GM10248 (cell line): Measurements from ENCODE around the gene MAP2K3.

Source experiments
- CTCF ChIA-PET: fragments of 300-600 bp; sonication (Branson Sonifier 250); formaldehyde crosslinking; extraction: SDS; loops from one replicate; lab custom pipeline; 2021; ENCODE audit warnings: antibody characterized with exemption; lab: Yijun Ruan, JAX
- POLR2A ChIA-PET: fragments of 350-650 bp; sonication (Branson Sonifier 250); formaldehyde crosslinking; extraction: SDS; loops from one replicate; lab custom pipeline; 2020; ENCODE audit warnings: antibody characterized with exemption; lab: Yijun Ruan, JAX
- DNase-seq: peaks from one replicate; pipeline ENCODE4 v3.0.0; 2012; ENCODE audit errors: extremely low spot score
- CTCF ChIP-seq: IDR thresholded peaks from 2 replicates; pipeline ENCODE4 v1.5.1; 2012; ENCODE audit warnings: mild to moderate bottlenecking, low read depth; ENCODE audit errors: extremely low read depth, missing control alignments, control extremely low read depth

MAP2K3 gene

GRCh38 chr17:21276264-21276588 lies 8.3 kb upstream of the MAP2K3 start:
- no peak for TF ChIP-seq CTCF
- CTCF ChIA-PET, result interaction anchor here (1.0 to 4.8 kb wide), 10 partner anchors 10 to 236 kb away, joined by 3 to 36 read pairs (median 3); partner anchors contain the start of gene USP22
- POLR2A ChIA-PET, result interaction anchor here (0.8 kb wide), 1 partner anchor 10 kb away, joined by 3 read pairs; no protein-coding TSS in a partner anchor
- no peak for DNase-seq

- ChIA-PET CTCF (interaction anchor here (1.0 to 4.8 kb wide), 6 partner anchors 9 to 235 kb away, joined by 3 to 36 read pairs (median 4); no protein-coding TSS in a partner anchor), POLR2A (no interaction called here)
- TF ChIP-seq CTCF, result no peak
- no peak for DNase-seq
Observed at GRCh38 chr17:21277332-21277731, 7.2 kb upstream of the MAP2K3 start.

GRCh38 chr17:21278450-21279197 lies 5.9 kb upstream of the MAP2K3 start:
- ChIA-PET CTCF (interaction anchor here (0.8 to 4.8 kb wide), 12 partner anchors 8 to 245 kb away, joined by 3 to 36 read pairs (median 7); no protein-coding TSS in a partner anchor), POLR2A (interaction anchor here (0.6 kb wide), 2 partner anchors 205 to 239 kb away, joined by 3 to 5 read pairs; no protein-coding TSS in a partner anchor)
- no peak for TF ChIP-seq CTCF

GRCh38 chr17:21279198-21279535 lies 5.3 kb upstream of the MAP2K3 start:
- ChIA-PET CTCF (interaction anchor here (0.6 to 4.8 kb wide), 17 partner anchors 8 to 246 kb away, joined by 3 to 36 read pairs (median 6); no protein-coding TSS in a partner anchor), POLR2A (no interaction called here)
- DNase-seq, result no peak
- TF ChIP-seq CTCF, result no peak

More at GRCh38 chr17:21278450-21279197, 5.9 kb upstream of the MAP2K3 start:
- no peak for DNase-seq

- TF ChIP-seq CTCF, result no peak
- POLR2A ChIA-PET, result interaction anchor here (0.5 kb wide), 1 partner anchor 30 kb away, joined by 3 read pairs; no protein-coding TSS in a partner anchor
- DNase-seq, result no peak
- CTCF ChIA-PET, result interaction anchor here (0.6 to 4.8 kb wide), 19 partner anchors 7 to 246 kb away, joined by 3 to 36 read pairs (median 5); no protein-coding TSS in a partner anchor
Observed at GRCh38 chr17:21279582-21279981, 4.9 kb upstream of the MAP2K3 start.

- POLR2A ChIA-PET, result interaction anchor here (0.5 kb wide), 1 partner anchor 30 kb away, joined by 3 read pairs; no protein-coding TSS in a partner anchor
- TF ChIP-seq CTCF, result peak; percentile 99
- peak; percentile 88 for DNase-seq
- CTCF ChIA-PET, result interaction anchor here (0.8 to 3.3 kb wide), 18 partner anchors 10 to 247 kb away, joined by 3 to 31 read pairs (median 5); no protein-coding TSS in a partner anchor
Observed at GRCh38 chr17:21280081-21280518, 4.4 kb upstream of the MAP2K3 start.
